HFFc6 (cell line): Measurements from ENCODE around the gene SLAIN2. TPM values are rescaled to one million over a fixed set of nuclear protein-coding genes. Genes with fewer than 3 reads are reported as not detected.

Experiments used
- DNase-seq: peaks from one replicate; pipeline ENCODE4 v3.0.0-alpha.2; 2018
- H3K27ac Mint-ChIP-seq: 2 replicates; pipeline ENCODE4 v1.8.0; 2020; ENCODE audit warnings: mild to moderate bottlenecking, mixed read lengths
- H3K27me3 Mint-ChIP-seq: 2 replicates; pipeline ENCODE4 v1.8.0; 2021; ENCODE audit warnings: mild to moderate bottlenecking, moderate library complexity, mixed read lengths; ENCODE audit not compliant: insufficient read depth
- H3K36me3 Mint-ChIP-seq: 2 replicates; pipeline ENCODE4 v1.8.0; 2021; ENCODE audit warnings: low read depth, mixed read lengths
- H3K4me1 Mint-ChIP-seq: 2 replicates; pipeline ENCODE4 v1.8.0; 2020; ENCODE audit warnings: low read depth, mixed read lengths
- H3K4me3 Mint-ChIP-seq: 2 replicates; pipeline ENCODE4 v1.8.0; 2020; ENCODE audit warnings: mild to moderate bottlenecking, moderate library complexity, mixed read lengths
- H3K9me3 Mint-ChIP-seq: 2 replicates; pipeline ENCODE4 v1.8.0; 2020; ENCODE audit warnings: mild to moderate bottlenecking, mixed read lengths
- total RNA-seq, 6 experiments: library from RNA; stranded (reverse); fragmentation: NEBNext Ultra II Directional; extraction: Animal tissue kit (Norgen Biotek cat#: 25700); gene quantifications; 2 replicates in 1 of 6; 3 replicates in 5 of 6; pipeline ENCODE4 v1.2.3, GENCODE V29; 2021
- TF ChIP-seq, protein P1 (sequence below): fragments of 200-600 bp; sonication (generic); IDR thresholded peaks from 2 replicates; pipeline ENCODE4 v1.5.0; 2021; ENCODE audit warnings: antibody characterized with exemption, mild to moderate bottlenecking

The SLAIN2 gene
- total RNA-seq, 6 experiments from 2014 or later = 93.7 to 136 (median 114) TPM

DNA sequence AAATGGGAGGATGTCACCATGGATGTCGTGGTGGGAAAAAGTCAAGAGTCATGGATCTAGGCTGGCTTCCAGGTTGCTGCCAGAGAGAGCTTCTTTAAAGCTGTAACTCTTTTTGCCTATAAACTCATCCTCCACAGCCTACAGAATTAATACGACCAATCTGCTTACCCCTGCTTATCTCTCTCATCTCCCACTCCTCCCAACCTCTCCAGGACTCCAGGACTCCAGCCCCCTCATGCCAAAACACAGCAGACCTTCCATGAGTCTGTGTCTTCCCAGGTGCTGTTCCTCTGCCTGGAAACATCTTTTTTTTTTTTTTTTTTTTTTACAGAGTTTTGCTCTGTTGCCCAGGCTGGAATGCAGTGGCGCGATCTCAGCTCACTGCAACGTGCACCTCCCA lies 126.6 kb downstream of the SLAIN2 start:
- peaks cover 8% of the 10 kb centered on the region for H3K27me3 Mint-ChIP-seq
- no peak overlapping the region; the same call in 1 of the 2 replicates for H3K4me3 Mint-ChIP-seq
- TF ChIP-seq, protein P1, sequence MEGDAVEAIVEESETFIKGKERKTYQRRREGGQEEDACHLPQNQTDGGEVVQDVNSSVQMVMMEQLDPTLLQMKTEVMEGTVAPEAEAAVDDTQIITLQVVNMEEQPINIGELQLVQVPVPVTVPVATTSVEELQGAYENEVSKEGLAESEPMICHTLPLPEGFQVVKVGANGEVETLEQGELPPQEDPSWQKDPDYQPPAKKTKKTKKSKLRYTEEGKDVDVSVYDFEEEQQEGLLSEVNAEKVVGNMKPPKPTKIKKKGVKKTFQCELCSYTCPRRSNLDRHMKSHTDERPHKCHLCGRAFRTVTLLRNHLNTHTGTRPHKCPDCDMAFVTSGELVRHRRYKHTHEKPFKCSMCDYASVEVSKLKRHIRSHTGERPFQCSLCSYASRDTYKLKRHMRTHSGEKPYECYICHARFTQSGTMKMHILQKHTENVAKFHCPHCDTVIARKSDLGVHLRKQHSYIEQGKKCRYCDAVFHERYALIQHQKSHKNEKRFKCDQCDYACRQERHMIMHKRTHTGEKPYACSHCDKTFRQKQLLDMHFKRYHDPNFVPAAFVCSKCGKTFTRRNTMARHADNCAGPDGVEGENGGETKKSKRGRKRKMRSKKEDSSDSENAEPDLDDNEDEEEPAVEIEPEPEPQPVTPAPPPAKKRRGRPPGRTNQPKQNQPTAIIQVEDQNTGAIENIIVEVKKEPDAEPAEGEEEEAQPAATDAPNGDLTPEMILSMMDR = no peak
- H3K27ac Mint-ChIP-seq = no peak overlapping the region
- peaks cover 17% of the 10 kb centered on the region for H3K4me1 Mint-ChIP-seq
- no peak for DNase-seq
- H3K36me3 Mint-ChIP-seq = no peaks in the 10 kb centered on the region; the same call in 1 of the 2 replicates
- H3K9me3 Mint-ChIP-seq = no peaks in the 10 kb centered on the region

DNA sequence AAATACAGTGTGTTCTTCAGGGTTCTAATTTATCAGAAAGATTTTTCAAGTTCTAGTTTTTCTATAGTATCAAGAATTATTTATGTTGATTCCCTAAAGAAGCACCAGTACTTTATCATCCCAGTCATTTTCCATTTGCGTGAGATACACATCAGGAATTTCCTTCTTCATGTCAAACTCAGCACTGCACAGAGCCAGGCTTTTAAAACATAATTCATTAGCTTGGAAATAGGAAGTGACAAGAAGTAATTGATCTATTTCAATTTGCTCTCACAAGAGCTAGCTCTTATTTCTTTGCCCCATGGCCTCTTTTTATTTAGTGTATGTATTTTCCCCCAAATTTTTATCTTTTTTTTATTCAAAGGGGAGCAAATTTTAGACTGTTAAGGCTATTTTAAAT lies 128.8 kb downstream of the SLAIN2 start:
- Mint-ChIP-seq H3K4me3 (no peak overlapping the region), H3K4me1 (peaks cover 17% of the 10 kb centered on the region), H3K36me3 (no peaks in the 10 kb centered on the region), H3K27ac (no peak overlapping the region), H3K9me3 (no peaks in the 10 kb centered on the region), H3K27me3 (peaks cover 4% of the 10 kb centered on the region; the same call in 1 of the 2 replicates)
- TF ChIP-seq, protein P1 = no peak
- DNase-seq = no peak

DNA sequence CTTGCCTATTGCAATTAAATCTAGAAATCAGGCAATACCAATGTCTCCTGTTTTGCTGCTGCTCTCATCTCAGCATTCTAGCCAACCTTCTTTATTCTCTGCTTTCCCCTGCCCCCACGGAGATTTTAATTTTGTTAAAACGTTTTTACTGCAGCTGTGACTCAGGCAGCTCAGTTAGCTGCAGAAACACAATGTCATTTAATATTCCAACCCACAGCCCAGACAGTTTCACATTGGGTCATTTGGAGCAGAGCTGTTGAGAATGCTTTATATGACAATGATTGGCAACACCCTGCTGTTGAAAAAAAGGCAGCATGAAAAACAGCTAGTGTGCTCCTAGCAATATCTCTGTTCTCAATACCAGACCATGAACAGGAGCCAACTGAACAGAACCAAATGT lies 129.2 kb downstream of the SLAIN2 start:
- Mint-ChIP-seq H3K27me3 (peaks cover 4% of the 10 kb centered on the region; the same call in 1 of the 2 replicates), H3K9me3 (no peaks in the 10 kb centered on the region), H3K27ac (no peak overlapping the region), H3K4me1 (peaks cover 17% of the 10 kb centered on the region), H3K4me3 (no peak overlapping the region), H3K36me3 (no peaks in the 10 kb centered on the region)
- TF ChIP-seq, protein P1 = no peak
- DNase-seq = no peak

DNA sequence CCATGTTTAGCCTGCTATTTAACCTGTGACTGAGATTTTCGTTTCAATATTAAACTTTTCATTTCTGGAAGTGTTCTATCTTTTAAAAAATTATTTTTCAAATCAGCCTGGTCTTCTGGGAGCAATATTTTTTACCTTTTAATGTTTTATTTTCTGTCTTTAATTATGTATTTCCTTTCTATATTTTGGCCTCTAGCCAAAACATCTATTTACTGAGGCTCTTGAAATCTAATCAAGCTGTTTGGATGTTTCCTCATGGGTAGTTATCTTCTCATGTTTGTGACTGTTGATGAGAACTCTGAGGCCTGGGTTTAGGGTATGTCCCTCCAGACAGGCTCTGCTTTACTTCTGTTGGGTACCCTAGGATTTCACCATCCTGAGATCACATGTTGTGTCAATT lies 131.5 kb downstream of the SLAIN2 start:
- Mint-ChIP-seq H3K4me1 (peaks cover 13% of the 10 kb centered on the region), H3K27ac (no peak overlapping the region), H3K4me3 (no peak overlapping the region), H3K36me3 (no peaks in the 10 kb centered on the region), H3K27me3 (peaks cover 6% of the 10 kb centered on the region; the same call in 1 of the 2 replicates), H3K9me3 (no peaks in the 10 kb centered on the region)
- DNase-seq = no peak
- TF ChIP-seq, protein P1 = no peak

DNA sequence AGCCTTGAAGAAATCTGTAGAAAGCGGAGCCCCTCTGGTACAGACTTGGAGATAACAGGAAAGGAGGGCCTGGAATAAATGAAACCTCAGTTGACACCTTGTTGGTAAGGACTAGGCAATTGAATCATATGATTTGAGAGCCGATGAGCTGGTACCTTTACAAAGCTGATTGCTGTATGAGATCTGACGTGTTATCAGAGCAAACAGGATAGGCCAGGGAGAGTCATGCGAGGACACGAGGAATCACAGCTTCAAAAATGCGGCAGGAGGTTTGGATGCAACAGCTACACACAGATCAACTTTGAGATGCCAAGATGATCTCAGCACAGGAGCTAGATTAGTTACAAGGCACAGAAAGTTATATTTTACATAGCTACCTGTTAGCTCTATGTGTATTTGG lies 134.4 kb downstream of the SLAIN2 start:
- Mint-ChIP-seq H3K27me3 (peaks cover 8% of the 10 kb centered on the region; the same call in 1 of the 2 replicates), H3K27ac (no peak overlapping the region), H3K4me3 (no peak overlapping the region), H3K9me3 (no peaks in the 10 kb centered on the region), H3K36me3 (no peaks in the 10 kb centered on the region), H3K4me1 (peaks cover under 1% of the 10 kb centered on the region)
- no peak for DNase-seq
- TF ChIP-seq, protein P1 = no peak

Other genes with a start within 250 kb of the SLAIN2 start
- not detected for gene TXK, start 207.3 kb upstream of the SLAIN2 start, total RNA-seq
- gene TEC, start 71.7 kb upstream of the SLAIN2 start, total RNA-seq = under 1 TPM in 1 of 6 experiments, not detected in 5; 0.23 TPM
- not detected for gene SLC10A4, start 141.8 kb downstream of the SLAIN2 start, total RNA-seq
- not detected for gene ZAR1, start 148.7 kb downstream of the SLAIN2 start, total RNA-seq